ENCODE results near the gene AHI1.
A peak's percentile ranks its signal among the peaks of the same experiment; 100 is the strongest.

The AHI1 gene

DNA sequence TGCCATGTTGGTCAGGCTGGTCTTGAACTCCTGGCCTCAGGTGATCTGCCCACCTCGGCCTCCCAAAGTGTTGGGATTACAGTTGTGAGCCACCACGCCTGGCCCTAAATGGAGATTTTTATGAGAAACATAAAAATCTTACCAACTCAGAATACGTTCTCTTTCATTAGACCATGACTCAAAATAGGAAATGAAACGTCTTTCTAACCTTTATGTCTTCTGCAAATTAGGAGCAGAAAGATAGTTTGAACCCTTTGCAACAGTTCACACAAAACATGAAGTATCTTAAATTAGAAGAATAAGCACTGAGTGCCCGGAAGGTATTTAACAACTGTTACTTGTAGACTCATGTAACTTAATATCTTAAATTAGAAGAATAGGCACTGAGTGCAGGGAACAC, 48.3 kb downstream of the AHI1 start:
- DNase-seq, result peak; percentile 23

DNA sequence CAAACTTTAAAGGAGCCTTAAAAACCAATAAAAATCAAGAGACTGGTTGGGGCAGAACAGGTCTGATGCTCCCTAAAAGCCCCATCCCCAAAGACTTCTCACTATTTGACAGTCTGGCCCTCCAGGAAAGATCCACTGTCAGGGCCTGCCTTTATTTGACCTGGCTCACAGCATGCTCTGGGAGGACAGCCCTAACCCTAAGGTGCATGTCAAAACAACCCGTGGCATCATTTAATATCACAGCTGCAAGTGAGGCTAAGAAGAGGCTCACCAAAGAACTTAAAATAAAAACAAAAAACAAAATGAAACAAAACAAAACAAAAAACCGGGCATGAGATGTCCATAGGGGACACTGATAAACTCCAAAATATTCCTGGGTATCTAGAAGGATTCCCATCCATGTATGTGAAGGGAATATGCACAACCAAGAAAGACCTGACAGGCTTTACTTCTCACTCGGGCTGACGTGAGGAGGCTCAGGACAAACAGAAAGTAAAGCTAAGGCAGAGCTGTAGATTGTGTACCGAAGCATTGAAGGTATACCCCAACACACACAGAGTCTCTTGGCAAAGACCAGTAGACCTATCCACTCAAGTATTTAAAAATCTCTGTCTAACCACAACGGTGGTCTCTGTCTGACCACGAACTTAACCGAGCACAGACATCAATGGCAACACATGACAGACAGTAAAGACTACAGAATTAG, 57.3 kb downstream of the AHI1 start:
- no peak for DNase-seq

DNA sequence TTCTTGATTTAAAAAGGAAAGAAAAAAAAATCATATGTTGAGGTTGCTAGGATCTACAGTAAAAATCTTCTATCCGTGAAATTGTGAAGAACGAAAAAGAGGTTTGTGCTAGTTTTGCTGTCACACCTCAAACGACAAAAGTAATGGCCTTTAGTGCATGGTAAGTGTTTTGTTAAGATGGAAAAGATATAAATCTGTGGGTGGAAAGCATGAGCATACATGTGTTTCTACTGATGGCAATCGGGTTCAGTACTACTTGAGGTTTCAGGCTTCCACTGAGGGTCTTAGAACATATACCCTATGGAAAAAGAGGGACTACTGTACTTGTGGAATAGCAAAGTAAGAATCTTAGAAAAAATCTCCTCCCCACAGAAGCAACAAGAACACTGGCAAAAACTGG, 58.0 kb downstream of the AHI1 start:
- DNase-seq, result no peak

DNA sequence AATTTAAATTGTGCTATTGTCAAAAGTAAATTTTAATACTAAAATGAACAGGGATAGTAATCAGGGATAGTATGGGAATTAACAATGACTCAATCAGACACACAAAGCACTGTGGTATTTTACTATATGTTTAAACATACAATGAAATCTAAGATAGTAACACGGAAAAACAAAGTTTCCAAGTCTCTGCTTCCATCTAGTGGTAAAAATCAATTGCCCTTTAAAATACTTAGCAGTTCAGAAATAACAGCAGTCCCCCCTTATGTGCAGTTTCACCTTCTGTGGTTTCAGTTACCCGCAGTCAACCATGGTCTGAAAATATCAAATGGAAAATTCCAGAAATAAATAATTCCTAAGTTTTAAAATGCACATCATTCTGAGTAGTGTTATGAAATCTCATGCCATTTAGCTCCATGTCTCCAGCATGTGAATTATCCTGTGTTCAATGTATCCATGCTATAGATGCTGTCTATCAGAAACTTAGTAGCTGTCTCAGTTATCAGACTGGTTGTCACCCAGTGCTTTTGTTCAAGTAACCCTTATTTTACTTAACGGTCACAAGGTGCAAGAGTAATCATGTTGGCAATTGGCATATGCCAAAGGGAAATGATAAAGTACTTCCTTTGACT, 58.5 kb downstream of the AHI1 start:
- DNase-seq, result peak; percentile 68

DNA sequence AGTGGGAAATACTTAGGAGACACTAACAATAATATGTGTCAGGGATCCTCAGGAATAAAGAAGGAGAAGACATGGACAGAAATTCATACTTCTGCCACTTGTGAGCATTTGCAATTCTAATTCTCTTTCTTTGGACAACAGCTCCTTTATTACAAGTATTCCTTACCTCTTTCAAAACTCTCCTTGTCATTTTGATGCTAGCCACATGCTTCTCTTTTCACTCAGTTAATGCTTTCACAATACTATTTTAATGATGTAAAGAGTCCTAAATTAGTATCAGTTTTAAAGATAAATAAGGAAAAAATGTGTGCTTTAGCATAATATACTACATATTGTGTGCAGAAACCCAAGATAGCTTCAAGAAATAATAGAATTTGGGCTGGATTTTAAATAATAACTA, 62.5 kb downstream of the AHI1 start:
- peak; percentile 58 for DNase-seq

DNA sequence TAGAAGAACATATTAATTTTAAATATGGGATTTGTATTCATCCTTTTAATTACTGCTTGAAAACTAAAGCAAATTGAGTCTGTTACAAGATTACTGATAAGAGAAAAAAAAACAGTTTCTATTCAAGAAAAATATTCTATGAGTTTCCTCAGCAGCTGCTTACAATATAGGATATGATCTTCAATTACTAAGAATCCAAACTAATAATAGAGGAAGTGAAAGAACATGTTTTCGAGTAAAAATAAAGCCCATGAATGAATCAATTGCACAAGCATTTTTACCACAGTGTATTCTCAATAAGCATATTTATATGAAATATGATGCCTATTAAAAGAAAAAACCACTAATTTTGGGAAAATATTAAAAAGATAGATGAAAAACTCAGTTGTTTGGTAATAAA, 63.4 kb downstream of the AHI1 start:
- DNase-seq, result peak; percentile 95

DNA sequence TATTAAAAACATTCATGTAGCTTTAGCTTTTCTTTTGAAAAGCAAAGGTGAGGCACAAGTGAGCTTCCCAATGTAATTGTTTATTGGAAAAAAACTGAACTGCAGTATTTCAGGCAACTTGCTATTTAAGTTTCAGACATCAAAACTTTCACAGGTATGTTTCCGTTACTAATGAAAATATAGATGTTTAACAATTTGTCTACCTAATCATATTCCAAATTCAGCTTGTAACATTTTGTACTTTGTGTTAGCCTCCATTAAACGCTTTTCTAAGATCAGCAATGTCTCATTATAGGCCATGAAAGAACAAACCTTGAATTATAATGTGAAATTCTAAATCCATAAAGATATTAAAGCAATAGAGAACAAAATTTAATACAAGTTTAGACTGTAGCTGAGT, 69.5 kb downstream of the AHI1 start:
- DNase-seq, result no peak

DNA sequence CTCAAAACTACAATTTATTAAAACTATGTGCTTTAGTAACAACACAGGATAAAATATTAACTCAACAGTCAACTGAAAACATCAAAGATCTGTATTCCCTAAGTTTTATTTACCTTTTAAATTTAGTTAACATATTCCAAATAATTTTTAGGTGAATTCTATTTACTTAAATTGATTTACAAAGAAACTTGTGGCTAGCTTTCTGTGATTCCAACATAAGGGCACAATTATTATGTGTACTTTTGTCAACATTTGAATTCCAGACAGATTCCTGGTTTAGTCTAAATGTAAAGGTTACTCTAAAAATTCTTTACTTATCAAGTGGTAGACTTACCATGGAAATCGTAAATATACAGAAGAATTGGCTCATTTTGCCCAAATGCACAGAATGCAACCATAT, 70.7 kb downstream of the AHI1 start:
- no peak for DNase-seq

DNA sequence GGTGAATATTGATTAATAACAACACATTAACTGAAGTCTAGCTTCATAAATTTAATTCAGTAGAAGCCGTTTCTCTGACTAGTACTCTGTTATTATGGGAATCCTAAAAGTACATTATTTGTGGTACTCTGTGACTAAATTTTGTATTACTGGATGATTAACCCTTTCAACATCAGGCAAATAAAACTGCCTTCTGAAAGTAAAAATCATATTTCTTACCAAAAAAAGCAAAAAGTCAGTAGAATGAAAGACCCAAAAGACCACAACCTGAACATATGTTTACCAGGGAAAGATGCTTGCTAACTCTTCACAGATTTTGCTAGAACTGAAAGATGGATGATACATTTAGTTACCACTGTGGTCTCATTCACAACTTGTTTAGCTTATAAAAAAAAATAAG, 73.2 kb downstream of the AHI1 start:
- no peak for DNase-seq

DNA sequence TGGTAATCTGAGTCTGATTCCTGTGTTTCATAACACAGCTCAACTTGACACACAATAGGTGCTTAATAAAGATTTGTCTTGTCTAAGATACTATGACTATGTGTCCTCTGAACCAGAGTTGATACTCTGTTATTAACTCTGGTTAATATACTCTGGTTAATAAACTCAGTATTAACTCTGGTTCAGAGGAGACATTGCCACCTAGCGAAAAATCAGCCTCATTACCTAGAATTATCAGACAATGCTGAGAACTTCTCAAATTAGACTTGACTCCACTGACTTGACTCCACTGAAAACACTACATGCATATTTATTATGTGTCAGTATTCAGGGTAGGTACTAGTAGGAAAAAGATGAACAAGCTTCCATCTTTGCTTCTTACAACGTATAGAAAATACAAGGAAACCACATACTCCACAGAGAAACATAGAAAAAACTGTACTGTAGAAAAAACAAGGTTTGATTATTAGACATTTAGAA, 73.9 kb downstream of the AHI1 start:
- DNase-seq, result peak; percentile 77

DNA sequence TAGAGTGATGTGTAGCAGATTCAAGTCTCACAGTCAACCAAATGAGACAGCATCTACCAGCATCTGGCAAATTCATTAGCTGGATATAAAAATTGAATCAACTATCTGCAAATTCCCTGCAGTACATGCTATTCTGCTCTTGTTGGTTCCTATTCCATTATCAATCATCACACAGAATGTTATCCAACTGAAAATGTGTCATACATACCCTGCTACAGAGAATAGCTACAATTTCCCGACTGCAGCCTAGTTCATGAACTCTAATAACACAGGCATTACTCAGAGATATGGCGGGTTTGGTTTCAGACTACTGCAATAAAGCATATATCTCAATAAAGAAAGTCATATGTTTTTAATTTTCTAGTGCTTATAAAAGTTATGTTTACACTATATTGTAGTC, 78.4 kb downstream of the AHI1 start:
- DNase-seq, result no peak

DNA sequence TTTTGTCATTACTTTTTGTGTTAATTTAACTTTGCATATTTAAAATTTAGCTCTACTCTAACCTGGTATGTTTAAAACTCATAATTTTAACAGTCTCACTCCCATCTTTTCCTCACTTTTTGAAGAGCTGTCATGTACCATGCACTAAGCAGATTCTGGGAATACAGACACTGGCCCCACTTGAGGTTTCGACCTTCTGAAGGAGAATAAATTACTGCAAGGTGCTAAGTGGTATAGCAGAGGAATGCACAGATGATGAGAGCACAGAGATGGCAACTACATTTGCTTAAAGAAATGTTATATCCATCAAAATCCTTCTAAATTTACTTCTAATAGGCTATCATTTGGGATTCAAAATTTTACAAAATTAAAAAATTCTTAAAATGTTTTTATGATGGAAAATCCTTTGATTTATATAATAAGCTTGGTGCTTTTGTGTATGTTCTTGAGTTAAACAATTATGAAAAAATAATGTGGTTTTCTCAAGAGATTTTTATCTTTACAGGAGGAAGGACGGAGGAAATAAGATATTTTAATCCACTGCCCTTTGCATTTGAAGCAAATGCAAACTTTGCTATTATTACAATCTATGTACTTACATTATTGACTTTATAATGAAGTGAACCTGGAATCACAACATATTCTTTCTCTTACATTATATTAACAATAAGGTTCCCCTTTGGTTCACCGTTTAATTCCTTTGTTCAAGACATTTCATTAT, 79.3 kb downstream of the AHI1 start:
- DNase-seq, result no peak

DNA sequence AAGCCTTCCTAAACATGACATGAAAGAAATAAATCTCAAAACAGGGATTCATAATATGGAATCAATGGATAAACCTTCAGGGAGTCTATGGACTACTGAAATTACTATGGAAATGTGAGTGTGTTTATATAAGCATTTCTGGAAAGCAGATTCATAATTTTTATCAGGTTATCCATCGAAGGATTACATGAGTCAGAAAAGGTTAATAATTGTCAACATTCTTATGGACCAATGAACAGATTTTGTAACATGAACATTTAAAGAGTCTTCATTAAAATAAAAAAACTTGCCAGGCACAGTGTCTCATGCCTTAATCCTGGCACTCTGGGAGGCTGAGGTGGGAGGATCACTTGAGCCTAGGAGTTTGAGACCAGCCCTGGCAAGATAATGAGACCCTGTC, 84.8 kb downstream of the AHI1 start:
- DNase-seq, result no peak

DNA sequence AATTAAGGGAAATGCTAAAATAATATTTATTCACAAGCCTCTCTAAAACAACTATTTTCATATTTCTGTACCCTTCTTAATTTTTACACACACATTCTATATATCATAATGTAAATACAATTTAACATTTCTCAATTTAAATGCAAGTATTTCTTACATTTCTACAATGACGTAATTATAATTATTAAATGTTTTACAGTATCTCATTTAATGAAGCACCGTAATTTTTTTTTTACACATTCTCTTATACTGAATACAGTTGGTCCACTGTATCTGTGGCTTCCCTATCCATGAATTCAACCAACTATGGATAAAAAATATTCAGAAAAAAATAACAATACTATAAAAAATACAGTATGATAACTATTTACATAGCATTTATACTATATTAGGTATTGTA, 85.7 kb downstream of the AHI1 start:
- DNase-seq, result no peak

DNA sequence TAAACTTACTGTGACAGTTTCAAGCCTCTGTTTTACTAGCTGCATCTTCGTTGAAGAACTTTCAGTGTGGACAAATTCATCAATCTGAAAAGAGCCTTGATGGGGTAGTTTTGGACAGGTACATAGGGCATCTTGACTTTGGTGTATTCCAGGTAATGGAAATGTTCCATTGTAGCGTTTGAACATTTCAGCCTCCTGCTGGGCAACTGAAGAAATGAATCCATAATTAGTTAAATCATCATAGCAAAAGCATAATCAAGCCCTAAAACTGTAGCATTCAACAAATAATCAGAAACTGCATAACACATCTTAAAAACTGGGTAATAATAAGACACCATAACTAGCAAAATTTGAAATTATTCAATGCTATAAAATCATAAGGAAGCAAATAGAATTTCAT, 86.2 kb downstream of the AHI1 start:
- no peak for DNase-seq

DNA sequence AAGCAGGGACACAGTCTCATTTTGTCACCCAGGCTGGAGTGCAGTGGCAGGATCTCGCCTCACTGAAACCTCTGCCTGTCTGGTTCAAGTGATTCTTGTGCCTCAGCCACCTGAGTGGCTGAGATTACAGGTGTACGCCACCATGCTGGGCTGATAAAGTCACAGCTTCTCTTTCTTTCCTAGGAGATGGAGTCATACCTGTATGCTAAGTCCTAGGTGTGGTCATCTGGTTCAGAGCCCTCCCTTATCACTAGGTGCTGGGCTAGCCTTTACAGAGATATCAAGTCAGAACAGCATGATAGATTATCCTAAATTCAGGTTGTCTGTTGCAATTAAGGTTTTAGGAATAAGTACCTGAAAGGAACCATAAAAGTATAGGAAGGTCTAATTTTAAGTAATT, 86.7 kb downstream of the AHI1 start:
- DNase-seq, result no peak

DNA sequence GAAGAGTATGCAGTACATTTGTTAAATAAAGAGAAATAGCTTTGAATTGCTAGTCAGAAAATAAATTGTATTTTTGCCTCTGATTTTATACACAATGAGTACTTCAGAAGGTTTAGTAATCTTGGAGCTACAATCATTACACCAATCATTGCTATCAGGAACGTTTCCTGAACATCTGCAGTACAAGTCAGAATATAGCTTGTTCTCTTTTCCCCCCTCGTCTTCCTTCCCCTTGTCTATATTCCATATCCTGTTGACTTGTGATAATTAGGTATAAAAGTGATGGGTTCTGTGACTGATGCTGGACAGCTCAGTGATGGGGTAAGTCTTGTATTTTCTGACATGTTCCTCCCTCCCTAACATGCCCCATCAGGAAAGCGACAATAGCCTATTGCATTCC, 94.0 kb downstream of the AHI1 start:
- no peak for DNase-seq

DNA sequence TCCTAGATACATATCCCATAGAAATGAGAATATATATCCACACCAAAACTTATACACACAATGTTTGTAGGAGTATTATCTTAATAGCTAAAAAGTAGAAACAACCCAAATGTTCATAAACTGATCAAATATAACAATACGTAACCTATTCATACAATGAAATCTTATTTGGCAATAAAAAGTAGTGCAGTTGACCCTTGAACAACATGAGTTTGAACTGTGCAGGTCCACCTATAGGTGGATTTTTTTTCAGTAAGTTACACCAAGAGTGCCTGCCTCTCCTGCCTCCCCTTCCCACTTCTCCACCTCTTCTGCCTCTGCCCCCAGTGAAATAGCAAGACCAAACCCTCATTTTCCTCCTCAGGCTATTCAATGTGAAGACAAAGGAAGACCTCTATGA, 95.2 kb downstream of the AHI1 start:
- no peak for DNase-seq

DNA sequence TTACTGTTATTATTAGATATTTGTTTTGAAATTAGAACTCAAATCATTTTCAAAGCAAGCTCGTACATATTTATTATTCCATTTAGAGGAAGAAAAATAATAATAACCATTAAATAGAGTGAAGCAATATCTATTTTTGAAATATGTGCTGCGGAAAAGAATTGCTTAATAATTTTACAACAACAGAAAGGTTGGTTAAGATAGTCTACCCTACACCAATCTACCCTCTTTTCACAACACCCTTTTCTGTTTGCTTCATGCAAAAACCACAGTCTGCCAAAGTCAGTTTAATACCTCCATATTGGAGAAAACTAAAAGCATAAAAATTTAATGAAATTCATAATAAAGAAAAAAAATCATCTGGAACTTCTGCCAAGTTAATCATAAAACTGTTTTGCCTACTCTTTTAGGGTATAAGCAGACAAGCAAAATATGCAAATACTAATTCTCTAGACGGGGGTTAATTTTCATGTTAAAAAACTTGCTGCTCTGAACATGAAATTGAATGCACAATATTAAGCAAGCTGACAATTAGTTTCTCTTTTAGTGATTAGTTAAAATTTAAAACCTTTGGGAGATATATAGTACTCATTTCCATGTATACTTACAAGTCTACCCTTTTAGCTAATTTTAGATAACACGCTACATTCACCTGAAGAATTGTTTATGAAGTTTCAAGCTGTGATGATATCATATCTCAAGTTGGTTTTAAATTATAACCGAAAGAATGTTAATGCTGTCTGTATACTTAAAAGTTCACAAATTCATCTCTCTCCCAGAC, 100.2 kb downstream of the AHI1 start:
- DNase-seq, result peak; percentile 28

DNA sequence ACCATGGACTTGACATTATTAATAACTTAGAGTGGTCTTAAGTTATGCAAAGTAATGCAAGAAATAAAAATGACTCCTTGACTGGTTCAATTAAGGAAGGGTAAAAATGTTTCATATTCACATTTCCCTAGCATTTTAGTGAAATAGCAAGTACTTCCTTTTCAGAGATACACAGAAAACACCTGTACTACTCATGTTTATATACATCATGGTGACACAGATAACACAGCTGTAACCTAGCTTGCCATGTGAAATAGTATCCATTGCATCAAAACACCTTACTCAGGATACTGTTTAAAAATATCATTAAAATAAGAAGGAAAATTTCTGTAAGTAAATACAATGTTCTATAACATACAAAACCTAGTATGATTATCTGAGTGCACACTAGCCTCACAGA, 102.4 kb downstream of the AHI1 start:
- DNase-seq, result no peak

DNA sequence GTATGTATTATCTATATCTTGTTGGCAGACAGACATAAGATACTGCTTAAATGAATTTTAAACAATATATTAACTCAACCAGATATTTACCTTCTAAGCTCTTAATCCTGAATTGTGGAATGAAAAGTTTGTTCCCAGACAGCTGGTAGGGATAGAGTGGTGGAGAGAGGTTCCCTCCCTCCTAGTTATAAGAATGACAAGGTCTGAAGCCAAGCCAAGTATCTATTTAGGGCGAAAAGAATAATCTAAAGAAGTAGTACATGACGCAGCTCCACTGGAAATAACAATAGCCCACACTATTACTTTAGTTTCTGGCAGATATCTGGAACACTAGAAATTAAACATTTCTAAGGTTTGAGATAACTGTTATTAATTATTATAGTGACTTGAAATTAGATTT, 104.3 kb downstream of the AHI1 start:
- DNase-seq, result no peak

DNA sequence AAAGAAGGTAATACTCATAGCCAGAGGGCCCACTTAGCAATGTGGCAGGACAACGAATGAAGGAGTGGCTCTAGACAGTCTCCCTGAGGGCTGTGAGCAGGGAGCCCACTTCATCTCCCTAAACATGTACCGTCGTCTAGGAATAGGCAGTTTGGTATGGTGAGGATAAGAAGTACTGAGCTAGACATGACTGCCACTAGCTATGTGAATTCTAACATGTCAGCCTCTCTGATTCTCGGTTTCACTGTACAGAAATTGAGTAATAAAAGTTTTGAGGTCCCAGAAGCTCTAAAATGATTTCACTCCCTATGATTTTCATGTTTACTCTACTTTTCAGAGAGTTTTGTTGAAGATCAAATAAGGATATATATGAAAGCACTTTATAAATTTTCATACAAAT, 107.1 kb downstream of the AHI1 start:
- no peak for DNase-seq

DNA sequence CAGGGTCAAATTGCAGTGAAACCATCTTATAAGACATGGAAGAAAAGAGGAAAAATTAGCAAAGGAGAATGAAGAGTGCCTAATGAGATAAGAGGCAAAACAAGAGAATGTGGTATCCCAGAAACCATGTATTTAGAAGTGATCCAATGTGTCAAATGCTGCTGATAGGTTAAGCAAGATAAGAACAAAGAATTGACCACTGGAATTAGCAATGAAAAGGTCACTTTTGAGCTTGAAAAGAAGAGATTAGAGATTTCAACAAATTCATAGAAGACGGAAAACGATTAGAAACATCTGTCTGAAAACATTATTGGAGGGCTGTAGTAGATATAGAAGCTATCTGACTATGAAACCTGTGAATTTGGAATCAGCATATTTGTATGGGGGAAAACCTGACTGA, 112.2 kb downstream of the AHI1 start:
- DNase-seq, result no peak

DNA sequence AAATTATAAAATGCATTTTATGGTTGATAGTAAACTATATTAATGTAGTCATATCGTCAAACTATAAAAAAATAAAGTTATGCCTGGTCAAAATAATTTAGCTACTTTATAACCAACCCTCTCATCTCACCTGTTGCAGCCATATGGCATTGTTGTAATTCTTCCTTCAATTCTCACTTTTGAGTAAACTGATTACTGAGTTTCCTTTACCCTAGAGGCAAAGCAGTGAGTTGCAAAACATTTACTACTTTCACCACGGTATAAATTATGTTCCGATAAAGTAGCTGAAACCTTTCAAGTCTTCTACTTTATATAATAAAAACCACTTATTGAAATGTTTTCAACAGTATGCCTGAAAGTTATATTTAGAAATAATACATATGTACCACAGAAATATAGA, 113.8 kb downstream of the AHI1 start:
- DNase-seq, result no peak

Measured in MV-4-11 (cell line).